GM21619 (cell line): ENCODE measurements around the gene ZSWIM3.
A peak's percentile ranks its signal among the peaks of the same experiment; 100 is the strongest.

Experiments used
- ATAC-seq: cut with Tn5 transposase; IDR thresholded peaks from one replicate; pipeline ENCODE4 v1.9.1; 2021; ENCODE audit not compliant: unreplicated experiment

ZSWIM3 gene

DNA sequence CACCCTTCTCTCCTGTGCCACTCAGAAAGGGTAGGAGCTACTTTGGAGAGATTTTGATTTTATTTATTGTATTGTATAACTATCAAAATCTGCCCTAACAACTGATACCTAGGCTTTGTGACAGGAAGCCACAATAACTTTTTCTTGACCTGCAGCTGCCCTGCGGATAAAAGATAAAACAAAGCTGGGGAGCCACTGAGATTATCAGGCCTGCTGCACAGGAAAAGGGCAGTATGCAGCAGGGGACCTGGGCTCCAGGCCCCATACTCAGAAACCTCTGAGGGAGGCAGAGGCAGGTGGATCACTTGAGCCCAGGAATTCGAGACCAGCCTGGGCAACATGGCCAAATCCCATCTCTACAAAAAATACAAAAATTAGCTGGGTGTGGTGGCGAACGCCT, 24.8 kb upstream of the ZSWIM3 start:
- no peak for ATAC-seq

DNA sequence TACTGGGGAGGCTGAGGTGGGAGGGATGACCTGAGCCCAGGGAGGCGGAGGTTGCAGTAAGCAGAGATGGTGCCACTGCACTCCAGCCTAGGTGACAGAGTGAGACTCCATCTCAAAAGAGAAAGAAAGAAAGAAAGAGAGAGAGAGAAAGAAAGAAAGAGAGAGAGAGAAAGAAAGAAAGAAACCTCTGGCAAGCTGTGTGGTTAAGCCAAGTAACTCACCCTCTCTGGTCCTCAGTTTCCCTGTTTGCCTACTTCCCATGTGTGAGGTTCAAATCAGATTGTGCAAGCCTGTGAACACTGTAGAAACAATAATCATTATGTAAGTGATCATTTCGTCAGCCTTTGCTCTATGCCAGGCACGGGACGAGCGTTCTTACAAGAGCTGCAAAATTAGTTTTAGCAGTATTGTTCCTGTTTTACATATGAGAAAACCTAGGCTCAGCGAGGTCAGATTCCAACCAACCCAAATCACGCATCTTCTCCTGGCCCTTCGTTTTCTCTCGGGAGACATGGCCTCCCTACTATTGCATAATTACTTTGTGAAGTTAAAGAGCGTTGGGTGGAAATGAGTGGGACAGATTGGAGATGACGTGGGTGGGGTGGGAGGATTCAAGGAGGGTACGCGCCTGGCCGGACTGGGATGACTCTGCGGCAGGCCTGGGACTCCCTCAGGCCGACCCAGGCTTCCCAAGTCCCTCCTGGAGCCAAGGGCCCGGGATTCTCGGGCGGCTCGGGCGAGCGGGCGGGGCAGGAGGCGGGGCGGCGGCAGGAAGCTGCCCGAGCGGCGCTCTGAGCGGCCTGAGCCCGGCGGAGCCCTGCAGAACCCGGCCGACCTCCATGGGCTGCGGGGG, 24.2 kb upstream of the ZSWIM3 start, which contains the start of gene SNX21:
SNX21 (plus strand) TSS at position 770 of the 853 bp plus-strand sequence. CDS start 121 bp downstream, outside the sequence.
- no peak for ATAC-seq

DNA sequence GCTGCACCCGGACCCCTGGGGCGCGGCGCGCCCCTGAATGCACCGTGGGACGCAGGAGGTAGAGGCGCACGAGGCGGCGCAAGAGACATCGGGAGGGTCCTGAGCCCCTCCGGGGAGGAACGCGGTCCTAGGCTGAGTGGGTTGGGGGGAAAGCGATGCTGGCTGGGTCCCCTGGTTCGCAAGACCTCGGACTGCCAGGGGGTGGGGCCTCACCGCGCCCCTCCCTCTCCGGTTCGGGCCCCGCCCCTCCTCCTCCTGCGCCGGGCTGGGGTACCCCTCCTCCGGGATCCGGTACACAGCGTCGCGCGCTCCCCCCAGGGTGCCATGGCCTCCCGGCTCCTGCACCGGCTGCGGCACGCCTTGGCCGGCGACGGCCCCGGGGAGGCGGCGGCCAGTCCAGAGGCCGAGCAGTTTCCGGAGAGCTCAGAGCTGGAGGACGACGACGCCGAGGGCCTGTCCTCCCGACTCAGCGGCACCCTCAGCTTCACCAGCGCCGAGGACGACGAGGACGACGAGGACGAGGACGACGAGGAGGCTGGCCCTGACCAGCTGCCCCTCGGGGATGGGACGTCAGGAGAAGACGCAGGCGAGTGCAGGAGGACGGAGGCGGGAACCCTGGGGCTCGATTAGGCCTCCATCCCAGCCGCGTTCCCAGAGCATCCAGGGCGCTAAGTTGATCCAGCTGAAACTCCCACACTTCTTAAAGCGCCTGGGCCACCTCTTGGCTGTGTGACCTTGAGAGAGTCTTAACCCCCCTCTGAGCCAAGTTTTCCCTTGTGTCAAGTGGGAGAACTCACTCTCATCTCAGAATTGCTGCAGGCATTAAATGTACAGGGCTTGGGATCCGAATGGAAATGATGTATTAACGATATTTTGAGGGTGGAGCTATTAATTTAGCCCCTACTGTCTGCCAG, 23.3 kb upstream of the ZSWIM3 start:
- ATAC-seq: no peak

DNA sequence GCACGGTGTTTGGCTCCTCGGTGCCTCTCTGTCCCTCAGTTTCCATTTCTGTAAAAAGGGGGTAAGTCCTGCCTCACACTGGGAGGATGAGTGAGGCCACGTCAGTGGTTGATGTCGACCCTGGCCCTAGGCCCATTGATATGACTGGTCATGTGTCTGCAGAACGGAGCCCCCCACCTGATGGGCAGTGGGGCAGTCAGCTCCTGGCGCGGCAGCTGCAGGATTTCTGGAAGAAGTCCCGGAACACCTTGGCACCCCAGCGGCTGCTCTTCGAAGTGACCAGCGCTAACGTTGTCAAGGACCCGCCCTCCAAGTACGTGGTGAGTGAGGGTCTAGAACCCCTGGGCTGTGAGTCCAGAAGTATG, 22.6 kb upstream of the ZSWIM3 start:
- ATAC-seq: no peak

DNA sequence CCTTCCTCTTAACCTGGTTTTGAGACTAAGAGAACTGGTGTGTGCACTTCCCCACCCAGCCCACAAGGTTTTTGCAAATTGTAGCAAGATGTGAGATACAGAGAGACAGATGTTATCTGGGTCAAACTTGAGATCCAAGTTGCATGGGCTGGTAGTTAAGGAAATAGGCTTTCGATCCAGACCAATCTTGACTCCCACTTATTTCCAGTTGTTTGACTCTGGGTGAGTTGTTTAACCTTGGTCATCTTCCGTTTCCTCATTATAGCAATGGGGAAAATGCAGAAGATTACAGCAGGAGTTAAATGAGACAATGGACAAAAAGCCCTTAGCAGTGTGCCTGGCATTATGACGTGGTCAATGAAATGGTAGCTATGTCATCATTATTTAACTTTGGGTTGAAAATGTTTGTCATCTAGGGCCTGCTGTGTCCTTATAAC, 22.1 kb upstream of the ZSWIM3 start:
- ATAC-seq: no peak

DNA sequence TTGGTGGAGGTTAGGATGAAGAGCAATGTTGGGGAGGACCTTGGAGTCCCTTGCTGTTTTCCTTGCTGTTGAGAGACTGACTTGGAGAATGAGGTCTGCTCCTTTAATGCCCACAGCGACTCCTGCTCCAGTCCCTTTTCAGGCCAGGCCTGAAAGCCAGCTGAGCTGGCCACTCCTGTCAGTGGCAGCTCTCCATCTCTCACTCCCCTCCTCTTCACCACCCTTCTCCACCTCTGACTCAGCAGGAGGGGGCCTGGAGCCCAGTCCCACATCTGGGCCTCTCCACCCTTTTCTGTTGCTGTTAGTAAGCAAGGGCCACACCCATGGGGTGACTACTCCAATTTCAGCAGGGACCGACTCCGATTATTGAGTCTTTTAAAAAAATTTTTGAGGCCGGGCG, 21.6 kb upstream of the ZSWIM3 start:
- ATAC-seq: no peak

DNA sequence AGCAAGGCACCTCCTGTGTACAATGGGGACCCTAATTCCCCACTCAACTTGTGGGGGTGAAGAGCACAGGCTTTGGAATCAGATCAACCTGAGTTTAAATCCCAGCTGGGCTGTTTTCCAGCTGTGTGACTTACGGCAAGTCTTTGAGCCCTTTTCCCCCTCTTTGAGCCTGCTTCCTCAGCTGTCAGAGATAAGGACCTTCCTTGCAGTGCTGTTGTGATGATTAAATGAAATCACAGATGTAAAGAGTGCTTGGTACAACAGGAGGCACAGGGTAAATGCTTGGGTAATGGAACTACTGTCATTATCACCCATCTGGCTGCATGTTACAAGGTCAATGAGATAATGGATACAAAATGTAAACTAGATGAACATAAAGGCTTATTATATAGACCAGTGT, 20.6 kb upstream of the ZSWIM3 start:
- ATAC-seq: no peak

DNA sequence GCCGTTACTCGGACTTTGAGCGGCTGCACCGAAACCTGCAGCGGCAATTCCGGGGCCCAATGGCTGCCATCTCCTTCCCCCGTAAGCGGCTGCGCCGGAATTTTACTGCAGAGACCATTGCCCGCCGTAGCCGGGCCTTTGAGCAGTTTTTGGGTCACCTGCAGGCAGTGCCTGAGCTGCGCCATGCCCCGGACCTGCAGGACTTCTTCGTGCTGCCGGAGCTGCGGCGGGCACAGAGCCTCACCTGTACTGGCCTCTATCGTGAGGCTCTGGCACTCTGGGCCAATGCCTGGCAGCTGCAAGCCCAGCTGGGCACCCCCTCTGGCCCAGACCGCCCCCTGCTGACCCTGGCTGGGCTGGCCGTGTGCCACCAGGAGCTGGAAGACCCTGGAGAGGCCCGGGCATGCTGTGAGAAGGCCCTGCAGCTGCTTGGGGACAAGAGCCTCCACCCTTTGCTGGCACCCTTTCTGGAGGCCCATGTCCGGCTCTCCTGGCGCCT, 16.7 kb upstream of the ZSWIM3 start:
- ATAC-seq: no peak

DNA sequence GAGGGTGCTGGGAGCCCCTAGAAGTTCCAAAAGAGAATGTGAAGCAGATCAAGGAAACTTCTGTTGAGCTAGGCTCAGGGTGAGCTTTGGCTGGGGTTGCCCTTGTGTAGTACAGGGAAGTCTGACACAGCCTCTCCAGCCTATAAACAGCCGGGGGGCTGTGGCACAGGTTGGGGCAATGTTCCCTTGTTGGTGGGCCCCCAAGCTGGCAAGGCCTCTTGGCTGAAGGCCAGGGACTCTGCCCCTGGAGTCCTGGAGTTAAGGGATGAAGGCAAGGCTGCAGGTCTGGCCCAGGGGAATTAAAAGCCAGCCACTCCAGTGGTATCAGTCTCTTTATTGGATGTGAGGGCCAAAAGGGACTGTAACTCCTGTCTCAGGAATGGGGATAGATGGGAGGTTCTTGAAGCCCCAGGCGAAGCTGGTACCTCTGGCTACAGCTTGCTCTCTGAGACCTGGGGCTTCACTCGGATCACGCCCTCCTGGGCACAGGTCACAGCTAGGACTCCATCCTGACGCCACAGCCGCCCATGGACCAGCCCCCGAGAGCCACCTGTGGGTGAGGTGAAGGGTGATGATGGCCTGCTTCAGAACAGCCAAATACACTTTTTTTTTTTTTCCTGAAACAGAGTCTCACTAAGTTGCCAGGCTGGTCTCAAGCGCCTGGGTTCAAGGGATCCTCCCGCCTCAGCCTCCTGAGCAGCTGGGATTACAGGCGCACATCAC, 15.8 kb upstream of the ZSWIM3 start:
- no peak for ATAC-seq

DNA sequence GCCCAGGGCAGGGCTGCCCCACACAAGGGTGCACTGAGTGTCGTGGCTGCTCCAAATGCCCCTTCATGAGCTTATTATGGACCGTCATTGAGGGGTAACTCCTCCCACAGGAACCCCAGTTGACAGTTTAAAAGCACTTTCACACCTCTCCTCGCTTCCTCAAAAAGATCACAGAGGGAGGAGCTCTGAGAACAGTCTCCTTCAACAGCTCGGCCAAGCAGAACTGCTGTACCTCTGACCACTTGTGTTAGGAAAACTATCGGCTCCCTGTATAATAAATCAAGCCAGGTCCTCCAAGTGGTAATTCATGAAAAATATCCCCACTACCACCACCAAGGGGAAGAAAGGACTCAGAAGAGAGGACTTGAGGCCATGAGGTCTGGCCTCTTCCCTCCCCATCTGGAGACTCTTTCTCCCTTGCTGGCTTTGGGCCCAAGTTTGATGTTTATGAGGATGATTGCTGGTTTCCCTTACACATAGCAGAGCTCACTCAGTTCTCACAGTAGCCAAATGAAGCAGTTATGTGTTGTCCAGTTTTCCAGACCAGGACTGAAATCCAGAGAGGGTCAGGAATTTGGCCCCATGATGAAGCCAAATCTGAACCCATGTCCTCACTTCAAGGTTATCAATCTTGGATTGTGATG, 15.1 kb upstream of the ZSWIM3 start:
- ATAC-seq: peak; percentile 65

DNA sequence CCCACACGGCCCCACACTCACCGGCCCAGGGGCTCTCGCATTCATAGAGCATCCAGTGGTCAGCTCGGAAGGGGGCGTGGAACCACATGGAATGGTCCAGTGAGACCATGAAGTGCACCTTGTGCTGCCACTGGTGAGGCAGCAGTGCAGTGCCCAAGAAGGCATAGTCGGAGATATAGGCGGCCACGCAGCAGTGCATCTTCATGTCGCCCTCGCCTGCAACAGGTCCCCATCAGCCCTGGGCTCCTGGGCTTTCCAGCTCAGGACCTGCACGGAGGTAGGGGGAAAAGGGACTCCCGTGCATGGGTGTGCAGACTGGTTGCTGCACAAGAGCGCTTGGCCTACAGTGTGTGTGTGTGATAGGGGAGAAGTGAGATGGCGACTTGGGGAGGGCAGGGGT, 13.9 kb upstream of the ZSWIM3 start:
- no peak for ATAC-seq

DNA sequence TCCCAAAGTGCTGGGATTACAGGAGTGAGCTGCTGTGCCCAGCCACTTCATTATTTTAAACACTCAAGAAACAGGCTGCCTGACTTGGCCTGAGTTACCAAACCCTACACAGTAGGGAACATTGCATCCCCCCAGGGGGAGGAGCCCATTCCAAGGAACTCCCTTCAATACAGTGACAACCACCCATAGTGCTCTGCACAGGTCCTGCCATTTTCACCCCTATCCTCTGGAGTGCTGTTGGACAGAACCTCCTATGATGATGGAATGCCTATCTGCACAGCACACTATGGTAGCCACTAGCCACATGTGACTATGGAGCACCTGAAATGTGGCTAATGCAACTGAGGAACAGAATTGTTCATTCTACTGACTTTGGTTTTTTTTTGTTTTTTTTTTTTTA, 12.0 kb upstream of the ZSWIM3 start:
- ATAC-seq: no peak

DNA sequence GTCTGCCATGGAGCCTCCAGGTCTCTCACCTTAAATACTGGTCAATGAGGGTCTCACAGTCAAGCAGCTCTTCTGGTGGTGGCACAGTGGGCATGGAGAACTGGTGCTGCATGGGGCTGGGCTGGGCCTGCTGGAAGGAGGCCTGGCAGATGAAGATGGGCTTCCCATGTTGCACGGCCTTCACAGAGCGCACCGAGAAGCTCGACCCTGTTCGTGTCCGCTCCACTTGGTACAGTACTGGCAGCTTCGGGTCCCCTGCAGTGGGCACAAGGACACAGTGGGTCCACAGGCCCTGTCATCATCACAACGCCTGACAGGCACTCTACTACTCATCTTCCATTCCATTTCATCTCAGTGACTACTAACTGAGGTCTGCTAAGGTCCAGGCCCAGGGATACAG, 9.0 kb upstream of the ZSWIM3 start:
- no peak for ATAC-seq

DNA sequence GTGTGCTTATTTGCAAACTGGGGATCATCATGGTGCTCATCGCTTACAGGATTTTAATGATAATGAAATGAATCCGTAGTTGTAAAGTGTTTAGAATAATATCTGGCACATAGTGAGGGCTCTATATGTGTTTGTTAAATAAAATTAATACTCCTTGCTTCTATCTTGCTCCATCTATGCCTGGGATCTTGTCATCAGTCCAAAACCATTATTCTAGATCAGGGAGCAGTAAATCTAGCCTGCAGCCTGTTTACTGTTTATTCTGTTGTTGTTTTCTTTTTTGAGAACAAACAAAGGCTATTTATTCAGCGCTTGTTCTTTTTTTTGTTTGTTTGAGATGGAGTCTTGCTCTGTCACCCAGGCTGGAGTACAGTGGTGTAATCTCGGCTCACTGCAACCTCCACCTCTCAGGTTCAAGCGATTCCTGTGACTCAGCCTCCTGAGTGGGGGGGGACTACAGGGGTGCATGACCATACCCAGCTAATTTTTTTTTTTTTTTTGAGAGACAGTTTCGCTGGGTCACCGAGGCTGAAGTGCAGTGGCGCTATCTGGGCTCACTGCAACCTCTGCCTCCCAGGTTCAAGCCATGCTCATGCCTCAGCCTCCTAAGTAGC, 8.3 kb upstream of the ZSWIM3 start:
- ATAC-seq: no peak

DNA sequence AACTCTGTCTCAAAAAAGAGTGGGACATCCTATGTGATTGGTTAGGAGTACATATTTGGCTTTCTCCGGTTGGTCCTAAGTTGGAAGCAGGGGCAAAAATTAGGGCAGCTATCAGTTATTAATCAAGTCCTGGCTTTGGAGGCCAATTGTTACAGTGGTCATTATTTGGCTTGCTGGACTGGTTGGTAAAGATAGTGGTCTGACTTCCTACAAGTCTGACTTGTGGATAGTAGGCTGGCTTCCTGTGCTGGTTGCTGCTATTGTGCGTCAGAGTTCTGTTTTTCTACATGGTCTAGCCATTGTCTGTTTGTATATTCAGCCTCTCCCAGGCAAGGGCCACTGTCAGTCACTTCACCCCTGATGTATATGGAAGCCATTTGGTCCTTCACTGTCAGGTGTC, 7.2 kb upstream of the ZSWIM3 start:
- ATAC-seq: no peak

DNA sequence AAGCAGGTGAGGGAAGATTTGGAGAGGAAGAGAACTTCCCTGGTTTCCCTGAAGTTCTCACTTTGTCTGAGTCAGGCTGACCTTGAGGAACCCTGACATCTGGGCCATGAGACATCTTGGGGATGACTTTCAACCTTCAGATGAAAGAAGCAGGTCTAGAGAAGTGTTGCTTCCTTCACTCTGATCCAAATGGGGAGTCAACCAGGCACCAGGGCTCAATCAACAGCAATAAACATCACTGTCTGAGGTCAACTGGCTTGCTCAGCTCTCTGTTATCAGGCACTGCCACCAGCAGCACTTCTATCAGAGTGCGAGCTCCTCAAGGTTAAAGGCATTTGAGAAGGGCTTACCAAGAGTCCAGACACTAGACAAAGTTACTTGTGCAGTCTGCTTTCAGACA, 6.5 kb upstream of the ZSWIM3 start:
- ATAC-seq: no peak

DNA sequence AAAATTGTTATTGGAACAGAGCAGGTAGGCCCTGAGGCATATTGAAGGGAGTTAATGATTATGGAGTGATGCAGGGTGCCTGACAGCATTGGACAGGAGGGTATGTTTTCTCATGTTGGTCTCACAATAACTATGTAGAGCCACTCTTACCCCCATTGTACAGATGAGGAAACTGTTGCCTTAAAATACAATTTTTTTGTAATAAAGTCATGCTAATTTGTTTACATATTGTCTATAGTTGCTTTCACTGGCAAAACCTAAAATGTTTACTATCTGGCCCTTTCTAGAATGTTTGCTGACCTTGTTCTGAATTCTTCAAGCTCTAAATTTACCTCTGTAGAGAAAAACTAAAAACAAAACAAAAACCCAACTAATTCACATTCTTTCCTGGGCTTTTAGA, 5.9 kb upstream of the ZSWIM3 start:
- no peak for ATAC-seq

DNA sequence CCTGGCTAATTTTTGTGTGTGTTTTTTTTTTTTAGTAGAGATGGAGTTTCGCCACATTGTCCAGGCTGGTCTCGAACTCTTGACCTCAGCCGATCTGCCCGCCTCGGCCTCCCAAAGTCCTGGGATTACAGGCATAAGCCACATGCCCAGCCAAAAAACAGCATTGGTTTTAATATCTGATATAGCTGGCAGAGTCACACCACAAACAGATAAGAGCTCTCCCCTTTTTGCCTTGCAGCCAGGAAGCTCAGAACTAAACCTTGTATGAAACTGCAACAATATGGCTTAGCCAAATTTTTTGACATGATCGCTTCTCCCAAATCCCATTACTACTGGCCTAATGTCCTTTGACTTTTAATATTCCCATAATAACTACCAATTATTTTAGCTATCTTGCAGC, 5.1 kb upstream of the ZSWIM3 start:
- ATAC-seq: no peak

DNA sequence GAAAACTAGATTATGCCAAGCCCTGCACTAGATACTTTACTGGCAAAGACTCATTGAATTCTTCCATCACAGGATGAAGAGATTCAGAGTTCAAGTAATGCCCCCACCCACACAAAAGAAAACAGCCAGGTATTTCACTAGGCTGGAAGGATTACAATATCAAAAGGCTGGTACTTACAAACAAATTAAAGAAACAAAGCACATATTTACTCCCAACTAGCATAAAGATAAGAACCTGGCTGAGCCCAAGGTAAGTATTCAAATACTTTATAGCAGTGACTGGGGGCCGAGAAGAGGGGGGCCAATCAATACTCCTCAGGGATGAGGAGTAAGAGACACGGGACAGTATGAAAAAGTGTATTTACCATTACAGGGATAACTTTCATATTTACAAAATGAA, 3.9 kb upstream of the ZSWIM3 start:
- ATAC-seq: no peak

DNA sequence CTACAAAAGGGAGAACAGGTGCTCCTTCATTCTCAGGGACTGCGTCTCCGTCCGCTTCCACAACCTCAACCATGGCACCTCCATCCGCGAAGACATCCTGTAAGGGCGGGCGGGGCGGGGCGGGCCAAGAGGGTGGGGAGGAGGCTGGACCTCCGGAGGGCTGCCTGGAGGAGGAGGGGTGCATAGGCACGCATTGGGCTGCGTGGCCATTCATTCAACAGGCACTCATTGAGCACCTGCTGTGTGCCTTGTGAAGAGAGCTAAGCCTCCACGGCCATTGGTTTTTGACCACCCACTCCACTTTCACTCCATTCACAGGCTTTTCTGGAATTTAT, 435 bp downstream of the ZSWIM3 start:
- peak; percentile 21 for ATAC-seq
